Endothelial cell of umbilical vein (primary cell): ENCODE data around the gene RING1. TPM values are rescaled to one million over a fixed set of nuclear protein-coding genes. Genes with fewer than 3 reads are reported as not detected.

Source experiments
- BruUV-seq: library from RNA; stranded (reverse); fragments of 400-500 nt; replicated peaks from 2 replicates; lab custom pipeline; 2021; lab: Mats Ljungman, UMichigan
- CTCF ChIA-PET: fragments of 300-600, 350-600 bp; sonication (Branson Sonifier 250); formaldehyde crosslinking; loops from one replicate; lab custom pipeline; 2021; ENCODE audit warnings: antibody characterized with exemption, inconsistent platforms; lab: Charles Lee
- POLR2A ChIA-PET: fragments of 300-600, 350-600 bp; sonication (Branson Sonifier 250); formaldehyde crosslinking; loops from one replicate; lab custom pipeline; 2021; ENCODE audit warnings: antibody characterized with exemption, inconsistent platforms; lab: Charles Lee
- DNase-seq: peaks from one replicate; pipeline ENCODE4 v3.0.0-alpha.2; 2011; ENCODE audit warnings: low read depth, low spot score
- FAIRE-seq: peaks from 2 replicates; lab custom pipeline; 2011; peaks lifted over from hg19 to GRCh38; lab: Jason Lieb, UNC
- H2AFZ ChIP-seq: 2 replicates; pipeline ENCODE4 v1.6.0; 2012; ENCODE audit warnings: low read depth, low read length, control low read depth, inconsistent platforms
- H3K27ac ChIP-seq: 2 replicates; pipeline ENCODE4 v1.5.1; 2011; ENCODE audit warnings: low read depth, mild to moderate bottlenecking, control low read depth, low read length, moderate library complexity; ENCODE audit not compliant: insufficient read depth
- H3K27me3 ChIP-seq, 2 experiments: 2 replicates each; pipeline versions ENCODE4 v1.6.0 to v1.6.1; 2011; ENCODE audit warnings: low read length in 2 of 2, mixed read lengths in 1 of 2; ENCODE audit not compliant: control insufficient read depth in 2 of 2, insufficient read depth in 2 of 2
- H3K36me3 ChIP-seq, 2 experiments: 2 replicates in 1 of 2; 3 replicates in 1 of 2; pipeline ENCODE4 v1.5.1; 2011; ENCODE audit warnings: low read length in 2 of 2, mild to moderate bottlenecking in 1 of 2, moderate library complexity in 1 of 2; ENCODE audit not compliant: control insufficient read depth in 2 of 2, insufficient read depth in 2 of 2; ENCODE audit errors: extremely low read depth in 1 of 2
- H3K4me1 ChIP-seq: 3 replicates; pipeline ENCODE4 v1.5.1; 2011; ENCODE audit warnings: mild to moderate bottlenecking, low read length; ENCODE audit not compliant: control insufficient read depth, insufficient read depth; ENCODE audit errors: extremely low read depth
- H3K4me2 ChIP-seq: 2 replicates; pipeline ENCODE4 v1.6.1; 2011; ENCODE audit warnings: low read length, control low read depth, mixed read lengths; ENCODE audit not compliant: insufficient read depth
- H3K4me3 ChIP-seq, 3 experiments: fragments of 200-600 bp in 1 of 3; sonication (generic), shearing (Covaris generic) in 1 of 3; replicated peaks in 1 of 3; 2 replicates each; pipeline ENCODE4 v1.5.1; 2011 to 2016; ENCODE audit warnings: control low read depth in 3 of 3, low read length in 3 of 3, mild to moderate bottlenecking in 2 of 3, inconsistent platforms in 1 of 3, low read depth in 1 of 3, moderate library complexity in 1 of 3; ENCODE audit not compliant: insufficient read depth in 1 of 3
- H3K79me2 ChIP-seq: 2 replicates; pipeline ENCODE4 v1.6.0; 2012; ENCODE audit warnings: low read length, inconsistent platforms; ENCODE audit not compliant: control insufficient read depth, insufficient read depth
- H3K9ac ChIP-seq: replicated peaks from 2 replicates; pipeline ENCODE3; 2011; ENCODE audit warnings: low read length, control low read depth; ENCODE audit not compliant: insufficient read depth; ENCODE audit errors: extremely low read depth
- H3K9me1 ChIP-seq: replicated peaks from 3 replicates; pipeline ENCODE4 v1.6.0; 2011; ENCODE audit warnings: mild to moderate bottlenecking, low read length; ENCODE audit not compliant: control insufficient read depth, insufficient read depth; ENCODE audit errors: extremely low read depth
- H3K9me3 ChIP-seq: replicated peaks from 2 replicates; pipeline ENCODE4 v1.5.1; 2012; ENCODE audit warnings: low read length, inconsistent platforms; ENCODE audit not compliant: control insufficient read depth, insufficient read depth
- H4K20me1 ChIP-seq: replicated peaks from 2 replicates; pipeline ENCODE3; 2011; ENCODE audit warnings: mild to moderate bottlenecking, low read length; ENCODE audit not compliant: control insufficient read depth, insufficient read depth; ENCODE audit errors: extremely low read depth
- EZH2 ChIP-seq: IDR thresholded peaks from 2 replicates; pipeline ENCODE4 v1.6.1; 2012; ENCODE audit warnings: borderline replicate concordance, low read depth, mild to moderate bottlenecking, moderate library complexity, low read length, inconsistent platforms; ENCODE audit not compliant: severe bottlenecking
- FOS ChIP-seq: IDR thresholded peaks from 2 replicates; pipeline ENCODE4 v1.6.1; 2011; ENCODE audit warnings: mild to moderate bottlenecking, low read length, moderate library complexity, borderline replicate concordance; ENCODE audit not compliant: insufficient read depth
- JUN ChIP-seq: IDR thresholded peaks from 2 replicates; pipeline ENCODE4 v1.6.1; 2011; ENCODE audit warnings: borderline replicate concordance, low read depth; ENCODE audit not compliant: insufficient read length, insufficient read depth
- MYC ChIP-seq: IDR thresholded peaks from one replicate; pipeline ENCODE4 v1.6.1; 2011; ENCODE audit warnings: mild to moderate bottlenecking, low read depth, low read length
- POLR2A ChIP-seq: IDR thresholded peaks from 2 replicates; pipeline ENCODE4 v1.6.1; 2012; ENCODE audit warnings: low read depth, mild to moderate bottlenecking, control low read depth, low read length
- POLR2AphosphoS5 ChIP-seq: IDR thresholded peaks from 2 replicates; pipeline ENCODE4 v1.6.1; 2012; ENCODE audit warnings: low read depth, mild to moderate bottlenecking, control low read depth, low read length, moderate library complexity; ENCODE audit not compliant: insufficient read depth
- dilution Hi-C: fragments of 300-500 bp; cut with MboI; formaldehyde crosslinking; loops from one replicate; pipeline ENCODE4 v1.15.0; 2019; ENCODE audit warnings: low sequenced_read_pairs; ENCODE audit not compliant: extremely low pct_ligation_motif_present
- intact Hi-C: fragments of 100-400 bp; cut with micrococcal nuclease; formaldehyde crosslinking; loops from one replicate; pipeline ENCODE4 v1.10.0; 2022
- polyA plus RNA-seq, 4 experiments: library from polyadenylated mRNA; depleted of rRNA in 3 of 4; stranded (reverse) in 3 of 4; unstranded in 1 of 4; fragments of >200 nt; gene quantifications; 2 replicates each; pipeline versions ENCODE4 v1.2.1 to v1.2.3, GENCODE V29; 2011 to 2012; ENCODE audit warnings: missing spikeins in 1 of 4
- total RNA-seq: library from RNA; stranded (reverse); gene quantifications from 2 replicates; pipeline ENCODE4 v1.2.3, GENCODE V29; 2021
- TF ChIP-seq, protein P1 (sequence below): IDR thresholded peaks from 2 replicates; pipeline ENCODE4 v1.6.1; 2011; ENCODE audit not compliant: insufficient read depth, insufficient read length
- TF ChIP-seq, protein P2 (sequence below), 2 donors: IDR thresholded peaks; 1 replicate in 1 of 2; 2 replicates in 1 of 2; pipeline ENCODE4 v1.5.1; 2011; ENCODE audit warnings: low read length in 2 of 2, mild to moderate bottlenecking in 2 of 2, moderate library complexity in 2 of 2, control low read depth in 1 of 2, inconsistent platforms in 1 of 2, low read depth in 1 of 2; ENCODE audit not compliant: insufficient read depth in 1 of 2; ENCODE audit errors: extremely low read depth in 1 of 2

The RING1 gene
- total and polyA plus RNA-seq, 2 donors (not counting 3 experiments of a cell fraction or from before 2014, with no cell fraction given) = 26.8 to 27.9 TPM

DNA sequence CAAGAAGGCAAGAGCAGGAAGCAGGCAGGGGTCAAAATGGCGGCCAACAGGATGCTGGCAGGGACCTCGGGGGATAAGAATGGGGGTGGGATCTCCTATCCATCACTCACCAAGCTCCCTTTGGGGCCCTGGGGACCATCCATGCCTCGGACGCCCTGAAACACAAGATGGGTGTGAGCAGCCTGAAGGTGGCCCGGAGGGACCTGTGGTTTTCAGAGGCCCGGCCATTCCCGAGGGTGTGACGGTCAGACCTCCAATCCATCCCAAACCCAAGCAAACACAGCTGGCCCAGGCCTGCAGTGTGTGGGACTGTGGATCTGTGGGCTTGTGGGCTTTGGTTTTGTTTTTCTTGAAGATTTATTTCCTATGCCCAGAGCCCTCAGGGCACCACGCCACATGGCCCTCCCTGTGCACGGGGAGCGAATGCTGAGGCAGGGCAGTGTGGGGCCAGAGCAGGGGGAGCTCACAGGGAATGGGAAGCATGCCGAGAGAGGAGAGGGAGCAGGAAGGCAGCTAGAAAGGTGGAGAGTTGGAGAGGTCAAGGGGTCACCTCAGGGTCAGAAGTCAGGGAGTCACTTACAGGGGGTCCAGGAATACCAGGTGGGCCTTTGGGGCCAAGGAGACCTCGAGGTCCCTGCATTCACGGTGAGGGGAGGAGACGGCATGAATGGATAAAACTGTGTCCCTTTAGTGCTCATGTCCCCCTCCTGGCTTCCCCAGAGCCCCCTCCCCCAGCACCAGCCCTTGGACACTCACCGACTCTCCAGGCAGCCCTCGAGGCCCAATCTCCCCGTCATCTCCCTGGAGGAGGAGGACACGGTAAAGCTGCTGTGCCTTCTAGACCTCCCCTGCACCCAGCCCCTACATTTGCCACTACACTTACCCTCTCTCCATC is 30.5 kb upstream of the RING1 start:
- POLR2A ChIA-PET = no interaction called here
- DNase-seq (no peak), FAIRE-seq (no peak)
- H3K27ac ChIP-seq = no peak overlapping the region
- no peaks in the 10 kb centered on the region for H3K79me2 ChIP-seq
- CTCF ChIA-PET = interaction anchor here (1.3 kb wide), 1 partner anchor 70 kb away, joined by 3 read pairs; no protein-coding TSS in a partner anchor
- dilution Hi-C loops = no loop called here
- H2AFZ ChIP-seq = no peak overlapping the region
- H3K9me3 ChIP-seq = no peaks in the 10 kb centered on the region
- H3K9me1 ChIP-seq = no peaks in the 10 kb centered on the region
- H3K27me3 ChIP-seq = no peaks in the 10 kb centered on the region
- intact Hi-C loops = no loop called here
- no peak overlapping the region for H3K4me3 ChIP-seq
- H3K4me2 ChIP-seq = no peak overlapping the region
- TF ChIP-seq, protein P1, sequence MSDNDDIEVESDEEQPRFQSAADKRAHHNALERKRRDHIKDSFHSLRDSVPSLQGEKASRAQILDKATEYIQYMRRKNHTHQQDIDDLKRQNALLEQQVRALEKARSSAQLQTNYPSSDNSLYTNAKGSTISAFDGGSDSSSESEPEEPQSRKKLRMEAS = no peak
- TF ChIP-seq POLR2A (no peak), JUN (no peak), FOS (no peak), POLR2AphosphoS5 (no peak), MYC (no peak), EZH2 (no peak)
- TF ChIP-seq, protein P2, sequence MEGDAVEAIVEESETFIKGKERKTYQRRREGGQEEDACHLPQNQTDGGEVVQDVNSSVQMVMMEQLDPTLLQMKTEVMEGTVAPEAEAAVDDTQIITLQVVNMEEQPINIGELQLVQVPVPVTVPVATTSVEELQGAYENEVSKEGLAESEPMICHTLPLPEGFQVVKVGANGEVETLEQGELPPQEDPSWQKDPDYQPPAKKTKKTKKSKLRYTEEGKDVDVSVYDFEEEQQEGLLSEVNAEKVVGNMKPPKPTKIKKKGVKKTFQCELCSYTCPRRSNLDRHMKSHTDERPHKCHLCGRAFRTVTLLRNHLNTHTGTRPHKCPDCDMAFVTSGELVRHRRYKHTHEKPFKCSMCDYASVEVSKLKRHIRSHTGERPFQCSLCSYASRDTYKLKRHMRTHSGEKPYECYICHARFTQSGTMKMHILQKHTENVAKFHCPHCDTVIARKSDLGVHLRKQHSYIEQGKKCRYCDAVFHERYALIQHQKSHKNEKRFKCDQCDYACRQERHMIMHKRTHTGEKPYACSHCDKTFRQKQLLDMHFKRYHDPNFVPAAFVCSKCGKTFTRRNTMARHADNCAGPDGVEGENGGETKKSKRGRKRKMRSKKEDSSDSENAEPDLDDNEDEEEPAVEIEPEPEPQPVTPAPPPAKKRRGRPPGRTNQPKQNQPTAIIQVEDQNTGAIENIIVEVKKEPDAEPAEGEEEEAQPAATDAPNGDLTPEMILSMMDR (IDR thresholded peaks at IDR 0.05; ENCODE audit: extremely low read depth in 1 of 2, insufficient read depth in 1 of 2, low read depth in 1 of 2, low read length in 2 of 2) = no peak
- H4K20me1 ChIP-seq = no peaks in the 10 kb centered on the region
- H3K9ac ChIP-seq = no peak overlapping the region
- BruUV-seq = no TSS peak
- no peaks in the 10 kb centered on the region for H3K4me1 ChIP-seq
- H3K36me3 ChIP-seq = no peaks in the 10 kb centered on the region
